ENCODE measurements around the gene CISD1. TPM values are rescaled to one million over a fixed set of nuclear protein-coding genes. Genes with fewer than 3 reads are reported as not detected.
A peak's percentile ranks its signal among the peaks of the same experiment; 100 is the strongest.

CISD1 gene
- total RNA-seq, 4 donors from 2014 or later, result 10.5 to 42.1 (median 13.1) TPM

DNA sequence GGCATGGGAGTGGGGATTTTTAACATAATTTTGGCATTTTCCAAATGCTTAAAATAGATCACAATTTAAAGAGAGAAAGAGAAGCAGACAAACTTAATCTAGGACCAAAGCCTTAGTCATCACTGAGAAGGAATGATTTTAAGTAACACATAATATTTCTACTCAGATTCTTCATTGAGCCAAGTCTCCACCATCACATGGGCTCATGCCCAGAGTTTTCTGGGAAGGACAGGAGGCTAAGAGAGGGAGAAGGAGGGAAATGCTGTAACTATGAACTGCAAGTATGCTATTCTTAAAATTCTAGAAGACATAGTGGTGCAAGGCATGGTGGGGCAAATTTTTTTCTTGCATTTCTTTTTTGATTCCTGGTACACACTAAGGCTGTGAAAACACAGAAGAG is 42.1 kb downstream of the CISD1 start:
- intact Hi-C loops (cut with DNase I; ENCODE audit: low total_unique reads), result no loop called here
- no peak for DNase-seq (ENCODE audit: low spot score in 2 of 2)
- H3K4me3 ChIP-seq (ENCODE audit: low read depth, poor library complexity, severe bottlenecking), result no peak overlapping the region
- no peak for TF ChIP-seq CTCF (IDR thresholded peaks at IDR 0.05)
- no peak for TF ChIP-seq POLR2A (IDR thresholded peaks at IDR 0.05)

DNA sequence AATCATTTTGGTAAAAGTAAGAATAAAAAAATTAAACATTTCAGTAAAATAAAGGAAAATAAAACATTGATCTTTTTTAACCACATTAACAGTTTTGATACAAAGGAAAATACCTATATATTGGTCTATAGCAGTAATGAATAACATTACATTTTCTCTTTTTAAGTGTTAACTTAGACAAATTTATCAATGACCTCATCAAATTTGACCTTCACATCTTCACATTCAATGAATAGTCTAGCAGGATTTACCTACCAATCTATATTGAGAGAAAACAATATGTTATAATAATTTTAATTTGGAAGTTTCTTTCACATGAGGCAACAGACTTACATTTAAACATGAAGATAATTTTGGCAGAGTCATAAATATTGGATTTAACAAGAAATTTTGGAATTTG is 47.9 kb downstream of the CISD1 start:
- intact Hi-C loops (cut with DNase I; ENCODE audit: low total_unique reads), result no loop called here
- no peak for TF ChIP-seq POLR2A (IDR thresholded peaks at IDR 0.05)
- TF ChIP-seq CTCF (IDR thresholded peaks at IDR 0.05), result no peak
- H3K4me3 ChIP-seq (ENCODE audit: low read depth, poor library complexity, severe bottlenecking), result no peak overlapping the region
- DNase-seq (ENCODE audit: low spot score in 2 of 2), result no peak

DNA sequence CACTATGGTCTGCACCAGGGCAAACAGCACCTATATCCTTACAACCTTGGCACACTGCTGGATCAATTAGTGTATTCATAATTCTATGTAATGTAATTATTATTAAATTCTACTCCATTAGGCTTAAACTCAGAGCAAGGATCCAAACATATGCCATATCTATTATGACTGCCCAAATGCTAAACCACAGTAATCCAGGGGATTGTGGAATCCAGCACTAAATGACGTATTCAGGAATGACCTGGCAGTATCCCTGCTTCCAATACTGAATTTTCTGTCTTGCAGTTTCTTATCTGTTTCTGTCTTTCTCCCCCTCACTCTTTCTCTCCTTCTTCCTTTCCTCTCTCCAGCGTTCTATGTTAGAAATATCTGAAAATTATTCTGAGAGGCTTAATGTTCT is 49.4 kb downstream of the CISD1 start:
- no peak overlapping the region for H3K4me3 ChIP-seq (ENCODE audit: low read depth, poor library complexity, severe bottlenecking)
- intact Hi-C loops (cut with DNase I; ENCODE audit: low total_unique reads), result no loop called here
- WGBS, 2 donors, result 72 to 78% methylated on average over 2 of the region's 2 CpGs
- TF ChIP-seq POLR2A (IDR thresholded peaks at IDR 0.05) (no peak), CTCF (IDR thresholded peaks at IDR 0.05) (no peak)
- DNase-seq (ENCODE audit: low spot score in 2 of 2), result no peak

- no peak overlapping the region for H3K4me3 ChIP-seq (ENCODE audit: low read depth, poor library complexity, severe bottlenecking)
- no peak for DNase-seq (ENCODE audit: low spot score in 2 of 2)
- no peak for TF ChIP-seq POLR2A (IDR thresholded peaks at IDR 0.05)
- WGBS, 2 donors, result 82 to 93% methylated on average over 1 of the region's 1 CpG
- intact Hi-C loops (cut with DNase I; ENCODE audit: low total_unique reads), result no loop called here
These were observed 50.6 kb downstream of the CISD1 start for GRCh38 chr10:58319599-58319998.

DNA sequence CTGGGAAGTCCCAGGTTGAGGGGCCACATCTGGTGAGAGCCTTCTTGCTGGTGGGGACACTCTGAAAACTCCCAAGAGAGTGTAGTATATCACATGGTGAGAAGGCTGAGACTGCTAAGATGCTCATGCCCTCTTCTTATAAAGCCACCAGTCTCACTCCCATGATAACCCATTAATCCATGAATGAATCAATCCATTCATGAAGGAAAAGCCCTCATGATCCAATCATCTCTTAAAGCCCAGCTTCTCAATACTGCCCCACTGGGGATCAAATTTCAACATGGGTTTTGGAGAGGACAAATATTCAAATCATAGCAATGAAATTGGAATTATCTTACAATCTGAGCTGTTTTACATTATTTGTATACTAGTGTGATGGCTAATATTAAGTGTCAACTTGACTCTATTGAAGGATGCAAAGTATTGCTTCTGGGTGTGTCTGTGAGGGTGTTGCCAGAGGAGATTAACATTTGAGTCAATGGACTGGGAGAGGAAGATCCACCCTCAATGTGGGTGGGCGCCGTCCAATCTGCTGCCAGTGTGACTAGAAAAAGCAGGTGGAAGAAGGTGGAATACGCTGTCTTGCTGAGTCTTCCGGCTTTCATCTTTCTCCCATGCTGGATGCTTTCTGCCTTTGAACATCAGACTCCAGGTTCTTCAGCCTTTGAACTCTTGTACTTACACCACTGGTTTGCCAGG is 51.5 kb downstream of the CISD1 start:
- TF ChIP-seq POLR2A (IDR thresholded peaks at IDR 0.05) (no peak), CTCF (IDR thresholded peaks at IDR 0.05) (no peak)
- WGBS, 2 donors, result 87 to 95% methylated on average over 4 of the region's 4 CpGs
- no peak overlapping the region for H3K4me3 ChIP-seq (ENCODE audit: low read depth, poor library complexity, severe bottlenecking)
- intact Hi-C loops (cut with DNase I; ENCODE audit: low total_unique reads), result no loop called here
- no peak for DNase-seq (ENCODE audit: low spot score in 2 of 2)

DNA sequence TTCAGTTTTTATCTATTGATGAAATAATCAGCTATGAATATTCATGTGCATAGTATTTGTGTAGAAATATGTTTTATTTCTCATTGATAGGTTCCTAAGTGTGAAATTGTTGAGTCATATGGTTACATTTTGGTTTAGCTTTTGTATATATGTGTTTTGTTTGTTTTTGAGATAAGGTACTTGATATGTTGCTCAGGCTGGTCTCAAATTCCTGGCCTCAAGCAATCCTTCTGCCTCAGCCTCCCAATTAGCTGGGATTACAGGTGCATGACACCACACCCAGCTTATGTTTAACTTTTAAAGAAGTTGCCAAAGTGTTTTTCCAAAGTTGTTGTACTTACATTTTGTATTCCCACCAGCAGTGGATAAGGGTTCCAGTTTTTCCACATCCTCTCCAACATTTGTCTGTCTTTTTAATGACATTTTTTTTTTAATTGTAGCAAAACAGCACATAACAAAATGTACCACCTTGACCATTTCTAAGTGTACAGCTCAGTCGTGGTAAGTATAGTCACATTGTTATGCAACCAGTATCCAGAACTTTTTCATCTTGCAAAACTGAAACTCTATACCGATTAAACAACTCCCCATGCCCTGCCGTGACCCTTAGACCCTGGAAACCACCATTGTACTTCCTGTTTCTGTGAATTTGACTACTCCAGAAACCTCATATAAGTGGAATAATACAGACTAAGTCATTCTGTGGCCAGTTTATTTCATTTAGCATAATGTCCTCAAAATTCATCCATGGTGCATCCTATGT is 53.3 kb downstream of the CISD1 start:
- DNase-seq (ENCODE audit: low spot score in 2 of 2), result peak in 1 of 2 donors; percentile 20
- WGBS, 2 donors, result 59 to 66% methylated on average over 3 of the region's 3 CpGs
- H3K4me3 ChIP-seq (ENCODE audit: low read depth, poor library complexity, severe bottlenecking), result no peak overlapping the region
- no peak for TF ChIP-seq POLR2A (IDR thresholded peaks at IDR 0.05)
- TF ChIP-seq CTCF (IDR thresholded peaks at IDR 0.05), result no peak
- intact Hi-C loops (cut with DNase I; ENCODE audit: low total_unique reads), result no loop called here
